Epithelial cell of esophagus (primary cell): Measurements from ENCODE around the gene BTBD7.
A peak's percentile ranks its signal among the peaks of the same experiment; 100 is the strongest.

Source experiments
- DNase-seq: peaks from one replicate; pipeline ENCODE4 v3.0.0; 2010; ENCODE audit warnings: low read depth
- H3K4me3 ChIP-seq: 2 replicates; pipeline ENCODE4 v1.5.1; 2011; ENCODE audit warnings: mild to moderate bottlenecking, low read length, control low read depth
- TF ChIP-seq, protein P1 (sequence below): IDR thresholded peaks from 2 replicates; pipeline ENCODE4 v1.5.1; 2011; ENCODE audit warnings: low read depth, mild to moderate bottlenecking, low read length, control low read depth, inconsistent platforms; ENCODE audit not compliant: insufficient read depth; ENCODE audit errors: missing control alignments

Gene BTBD7, protein sequence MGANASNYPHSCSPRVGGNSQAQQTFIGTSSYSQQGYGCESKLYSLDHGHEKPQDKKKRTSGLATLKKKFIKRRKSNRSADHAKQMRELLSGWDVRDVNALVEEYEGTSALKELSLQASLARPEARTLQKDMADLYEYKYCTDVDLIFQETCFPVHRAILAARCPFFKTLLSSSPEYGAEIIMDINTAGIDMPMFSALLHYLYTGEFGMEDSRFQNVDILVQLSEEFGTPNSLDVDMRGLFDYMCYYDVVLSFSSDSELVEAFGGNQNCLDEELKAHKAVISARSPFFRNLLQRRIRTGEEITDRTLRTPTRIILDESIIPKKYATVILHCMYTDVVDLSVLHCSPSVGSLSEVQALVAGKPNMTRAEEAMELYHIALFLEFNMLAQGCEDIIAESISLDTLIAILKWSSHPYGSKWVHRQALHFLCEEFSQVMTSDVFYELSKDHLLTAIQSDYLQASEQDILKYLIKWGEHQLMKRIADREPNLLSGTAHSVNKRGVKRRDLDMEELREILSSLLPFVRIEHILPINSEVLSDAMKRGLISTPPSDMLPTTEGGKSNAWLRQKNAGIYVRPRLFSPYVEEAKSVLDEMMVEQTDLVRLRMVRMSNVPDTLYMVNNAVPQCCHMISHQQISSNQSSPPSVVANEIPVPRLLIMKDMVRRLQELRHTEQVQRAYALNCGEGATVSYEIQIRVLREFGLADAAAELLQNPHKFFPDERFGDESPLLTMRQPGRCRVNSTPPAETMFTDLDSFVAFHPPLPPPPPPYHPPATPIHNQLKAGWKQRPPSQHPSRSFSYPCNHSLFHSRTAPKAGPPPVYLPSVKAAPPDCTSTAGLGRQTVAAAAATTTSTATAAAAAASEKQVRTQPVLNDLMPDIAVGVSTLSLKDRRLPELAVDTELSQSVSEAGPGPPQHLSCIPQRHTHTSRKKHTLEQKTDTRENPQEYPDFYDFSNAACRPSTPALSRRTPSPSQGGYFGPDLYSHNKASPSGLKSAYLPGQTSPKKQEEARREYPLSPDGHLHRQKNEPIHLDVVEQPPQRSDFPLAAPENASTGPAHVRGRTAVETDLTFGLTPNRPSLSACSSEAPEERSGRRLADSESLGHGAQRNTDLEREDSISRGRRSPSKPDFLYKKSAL

DNA sequence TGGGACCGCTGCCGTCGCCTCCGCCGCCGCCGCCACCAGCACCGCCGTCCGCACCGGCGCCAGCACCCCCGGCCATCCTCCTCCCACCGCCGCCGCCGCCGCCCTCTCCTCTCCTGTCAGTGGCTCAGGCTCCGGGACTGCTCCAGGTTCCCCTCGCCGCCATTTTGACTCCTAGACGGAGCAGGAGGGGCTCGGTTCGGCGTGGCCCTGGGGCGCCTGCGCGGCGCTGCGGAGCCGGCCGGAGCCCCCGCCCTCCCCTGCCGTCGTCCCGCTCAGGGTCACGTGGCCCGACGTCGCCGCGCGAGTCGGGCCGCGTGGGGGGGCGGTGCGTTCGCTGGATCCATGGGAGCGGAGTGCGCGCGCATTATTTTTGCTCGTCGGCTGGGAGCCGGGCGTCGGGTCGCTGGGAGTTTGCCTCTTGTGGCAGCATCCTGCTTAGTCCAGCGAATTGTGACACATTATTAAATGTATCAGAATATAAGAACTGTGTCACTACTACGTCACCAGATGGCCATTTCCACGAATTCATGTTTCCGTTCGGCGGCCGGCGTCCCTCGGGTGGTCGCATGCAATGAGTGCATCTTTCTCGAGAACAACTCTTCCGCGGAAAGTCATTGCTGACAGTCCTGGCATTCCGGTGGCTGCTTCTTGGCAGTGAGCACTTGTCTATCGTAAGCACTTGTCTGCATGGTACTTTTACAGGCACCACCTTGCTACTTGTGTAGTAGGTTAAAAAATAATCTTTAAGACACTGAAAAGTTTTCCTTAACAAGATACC, at the start of gene BTBD7:
BTBD7 (minus strand) TSS at position 184 of the 778 bp plus-strand sequence. CDS start 36,985 bp downstream, outside the sequence.
- H3K4me3 ChIP-seq = peak within 1 kb of the TSS; percentile 80
- peak; percentile 95 for DNase-seq
- TF ChIP-seq, protein P1, sequence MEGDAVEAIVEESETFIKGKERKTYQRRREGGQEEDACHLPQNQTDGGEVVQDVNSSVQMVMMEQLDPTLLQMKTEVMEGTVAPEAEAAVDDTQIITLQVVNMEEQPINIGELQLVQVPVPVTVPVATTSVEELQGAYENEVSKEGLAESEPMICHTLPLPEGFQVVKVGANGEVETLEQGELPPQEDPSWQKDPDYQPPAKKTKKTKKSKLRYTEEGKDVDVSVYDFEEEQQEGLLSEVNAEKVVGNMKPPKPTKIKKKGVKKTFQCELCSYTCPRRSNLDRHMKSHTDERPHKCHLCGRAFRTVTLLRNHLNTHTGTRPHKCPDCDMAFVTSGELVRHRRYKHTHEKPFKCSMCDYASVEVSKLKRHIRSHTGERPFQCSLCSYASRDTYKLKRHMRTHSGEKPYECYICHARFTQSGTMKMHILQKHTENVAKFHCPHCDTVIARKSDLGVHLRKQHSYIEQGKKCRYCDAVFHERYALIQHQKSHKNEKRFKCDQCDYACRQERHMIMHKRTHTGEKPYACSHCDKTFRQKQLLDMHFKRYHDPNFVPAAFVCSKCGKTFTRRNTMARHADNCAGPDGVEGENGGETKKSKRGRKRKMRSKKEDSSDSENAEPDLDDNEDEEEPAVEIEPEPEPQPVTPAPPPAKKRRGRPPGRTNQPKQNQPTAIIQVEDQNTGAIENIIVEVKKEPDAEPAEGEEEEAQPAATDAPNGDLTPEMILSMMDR = peak; percentile 37

DNA sequence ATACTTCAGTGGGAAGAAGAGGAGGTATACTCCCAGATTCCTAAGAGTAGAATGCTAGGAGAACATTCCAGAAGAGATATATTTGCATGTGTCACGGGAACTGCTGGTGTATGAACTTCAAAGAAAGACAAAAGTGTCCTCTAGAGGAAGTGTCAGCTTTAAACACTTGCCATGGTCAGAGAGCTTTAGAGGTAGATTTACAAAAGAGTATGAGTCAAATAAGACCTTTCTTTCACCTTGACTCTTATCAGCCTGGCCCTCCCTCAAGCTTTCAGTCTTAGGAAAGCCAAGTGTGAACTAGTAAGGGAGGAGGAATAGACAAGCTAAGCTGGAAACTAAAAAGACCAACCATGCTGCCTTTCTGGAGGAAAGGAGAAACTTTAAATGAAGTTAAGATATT, 48.8 kb upstream of the BTBD7 start:
- no peak for DNase-seq
- H3K4me3 ChIP-seq = no peak overlapping the region
- TF ChIP-seq, protein P1 = no peak

DNA sequence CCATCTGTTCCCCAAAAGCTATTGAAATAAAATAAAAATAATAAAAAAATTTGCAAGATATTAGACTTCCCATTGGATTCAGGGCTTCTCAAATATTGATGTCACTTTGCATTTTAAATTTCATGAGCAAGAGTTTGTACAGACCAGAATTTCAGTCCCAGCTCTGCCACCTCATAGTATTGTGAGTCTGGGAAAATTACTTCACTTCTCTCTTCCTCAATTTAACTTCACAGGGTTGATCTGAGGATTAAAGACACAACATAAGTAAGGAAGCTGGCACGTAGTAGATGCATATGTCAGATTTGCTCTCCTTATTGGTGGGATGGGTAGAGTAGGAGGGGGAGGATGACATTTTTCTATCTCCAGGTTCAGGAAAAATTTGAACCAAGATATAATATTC, 47.0 kb upstream of the BTBD7 start:
- no peak for DNase-seq
- H3K4me3 ChIP-seq = no peak overlapping the region
- TF ChIP-seq, protein P1 = no peak

DNA sequence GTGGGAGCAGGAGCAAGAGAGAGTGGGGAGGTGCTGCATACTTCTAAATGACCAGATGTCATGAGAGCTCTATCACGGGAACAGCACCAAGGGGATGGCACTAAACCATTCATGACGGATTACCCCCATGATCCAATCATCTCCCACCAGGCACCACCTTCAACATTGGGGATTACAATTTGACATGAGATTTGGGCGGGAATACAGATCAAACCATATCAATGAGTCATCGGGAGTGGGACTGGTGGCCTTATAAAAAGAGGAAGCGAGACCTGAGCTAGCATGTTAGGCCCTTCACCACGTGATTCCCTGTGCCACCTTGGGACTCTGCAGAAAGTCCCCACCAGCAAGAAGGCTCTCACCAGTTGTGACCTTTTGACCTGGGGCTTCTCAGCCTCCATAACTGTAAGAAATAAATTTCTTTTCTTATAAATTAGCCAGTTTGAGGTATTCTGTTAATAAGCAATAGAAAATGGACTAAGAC, 42.9 kb upstream of the BTBD7 start:
- no peak for DNase-seq
- H3K4me3 ChIP-seq = no peak overlapping the region
- TF ChIP-seq, protein P1 = no peak

DNA sequence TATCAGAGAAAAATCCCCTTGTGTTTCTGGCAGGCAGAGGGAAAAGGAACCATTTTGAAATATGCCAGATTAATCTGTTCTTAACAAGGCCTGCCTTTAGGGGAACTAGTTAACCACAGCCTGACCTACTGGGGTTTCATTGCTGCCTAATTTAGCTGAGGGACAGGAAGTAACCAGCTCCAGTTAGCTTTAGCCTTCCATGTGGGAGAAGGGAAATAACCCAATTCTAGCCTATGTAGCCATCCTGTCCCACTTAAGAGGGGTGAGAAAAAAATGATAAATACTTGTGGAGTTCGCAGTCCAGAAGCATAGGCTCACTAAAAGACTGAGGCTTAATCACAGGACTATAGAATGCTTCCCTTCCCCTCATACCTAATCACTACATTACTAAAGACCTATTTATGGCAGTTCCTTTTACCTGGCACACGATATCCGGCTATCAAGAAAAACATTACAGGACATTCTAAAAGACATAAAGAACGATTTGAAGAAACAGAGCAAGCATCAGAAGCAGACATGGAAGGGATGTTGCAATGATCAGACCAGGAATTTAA, 37.0 kb upstream of the BTBD7 start:
- TF ChIP-seq, protein P1 = no peak
- H3K4me3 ChIP-seq = no peak overlapping the region
- DNase-seq = no peak
